Large intestine (tissue), 3 donors: ENCODE results near the gene NDC80. TPM values are rescaled to one million over a fixed set of nuclear protein-coding genes. Genes with fewer than 3 reads are reported as not detected.
"Not testable (repeated sequence)": the region's sequence is repeated elsewhere in the genome, so short reads cannot be mapped to it uniquely, and the experiment has no call there.

ENCODE experiments used
- DNase-seq, 2 donors: peaks; one replicate each; pipeline versions ENCODE4 v3.0.0 to v3.0.0-alpha.2; 2013
- H3K27ac ChIP-seq: one replicate; pipeline ENCODE4 v1.5.1; 2013; ENCODE audit warnings: low read length
- H3K27me3 ChIP-seq: 2 replicates; pipeline ENCODE4 v1.6.1; 2013; ENCODE audit warnings: low read length; ENCODE audit not compliant: control insufficient read depth, insufficient read depth
- H3K36me3 ChIP-seq: 2 replicates; pipeline ENCODE4 v1.6.1; 2013; ENCODE audit warnings: low read length; ENCODE audit not compliant: control insufficient read depth, insufficient read depth
- H3K4me1 ChIP-seq: one replicate; pipeline ENCODE4 v1.6.1; 2013; ENCODE audit warnings: low read length; ENCODE audit not compliant: control insufficient read depth, insufficient read depth
- H3K4me3 ChIP-seq: one replicate; pipeline ENCODE4 v1.5.1; 2013; ENCODE audit warnings: low read length
- H3K9me3 ChIP-seq: one replicate; pipeline ENCODE4 v1.6.1; 2013; ENCODE audit warnings: mild to moderate bottlenecking, low read depth, low read length, moderate library complexity; ENCODE audit not compliant: control insufficient read depth
- WGBS: methylation state at CpG from one replicate; pipeline ENCODE4 v1.1.5; 2013; ENCODE audit warnings: low lambda C conversion rate; ENCODE audit not compliant: insufficient coverage; 5-methylcytosine and 5-hydroxymethylcytosine counted together
- polyA plus RNA-seq: library from polyadenylated mRNA; unstranded; fragments of 120-200 nt; gene quantifications from one replicate; pipeline ENCODE4 v1.2.1, GENCODE V29; 2013

Gene NDC80
- polyA plus RNA-seq, 1 donor = 11.8 TPM

GRCh38 chr18:2536063-2536462 is 35.3 kb upstream of the NDC80 start:
- no CpG with 5 or more reads among the region's 2 CpGs for WGBS
- no peak overlapping the region for H3K27ac ChIP-seq
- DNase-seq = no peak

GRCh38 chr18:2536493-2536892 is 34.9 kb upstream of the NDC80 start:
- WGBS = 80% methylated on average over 2 of the region's 4 CpGs
- no peak overlapping the region for H3K27ac ChIP-seq
- peaks cover 3% of the 10 kb centered on the region for H3K9me3 ChIP-seq
- no peak overlapping the region for H3K4me3 ChIP-seq
- DNase-seq = no peak
- peaks cover 9% of the 10 kb centered on the region for H3K36me3 ChIP-seq
- H3K27me3 ChIP-seq = no peaks in the 10 kb centered on the region
- H3K4me1 ChIP-seq = no peaks in the 10 kb centered on the region

More at GRCh38 chr18:2536063-2536462, 35.3 kb upstream of the NDC80 start:
- Histone ChIP-seq H3K4me3 (no peak overlapping the region), H3K27me3 (no peaks in the 10 kb centered on the region), H3K9me3 (peaks cover 3% of the 10 kb centered on the region), H3K4me1 (no peaks in the 10 kb centered on the region), H3K36me3 (peaks cover 9% of the 10 kb centered on the region)

- no peaks in the 10 kb centered on the region for H3K4me1 ChIP-seq
- H3K9me3 ChIP-seq = peaks cover 1% of the 10 kb centered on the region
- no peak overlapping the region for H3K4me3 ChIP-seq
- H3K27ac ChIP-seq = no peak overlapping the region
- peaks cover 9% of the 10 kb centered on the region for H3K36me3 ChIP-seq
- H3K27me3 ChIP-seq = no peaks in the 10 kb centered on the region
- DNase-seq = no peak
- WGBS = 60% methylated on average over 1 of the region's 3 CpGs
Observed at GRCh38 chr18:2537296-2537695, 34.1 kb upstream of the NDC80 start.

- H3K27ac ChIP-seq = no peak overlapping the region
Observed at GRCh38 chr18:2538236-2538635, 33.1 kb upstream of the NDC80 start.

GRCh38 chr18:2538844-2539243 is 32.5 kb upstream of the NDC80 start:
- DNase-seq = peak in 1 of 2 donors; percentile 22
- Histone ChIP-seq H3K27ac (no peak overlapping the region), H3K9me3 (no peaks in the 10 kb centered on the region), H3K36me3 (peaks cover 12% of the 10 kb centered on the region), H3K27me3 (no peaks in the 10 kb centered on the region), H3K4me3 (no peak overlapping the region), H3K4me1 (no peaks in the 10 kb centered on the region)
- no CpG with 5 or more reads among the region's 1 CpG for WGBS

More at GRCh38 chr18:2538236-2538635, 33.1 kb upstream of the NDC80 start:
- DNase-seq = no peak
- no peaks in the 10 kb centered on the region for H3K4me1 ChIP-seq
- H3K27me3 ChIP-seq = no peaks in the 10 kb centered on the region
- no peaks in the 10 kb centered on the region for H3K9me3 ChIP-seq
- WGBS = no CpG with 5 or more reads among the region's 1 CpG
- peaks cover 9% of the 10 kb centered on the region for H3K36me3 ChIP-seq
- H3K4me3 ChIP-seq = no peak overlapping the region

- H3K4me1 ChIP-seq = no peaks in the 10 kb centered on the region
- no peaks in the 10 kb centered on the region for H3K27me3 ChIP-seq
- peaks cover 9% of the 10 kb centered on the region for H3K36me3 ChIP-seq
- no peak overlapping the region for H3K27ac ChIP-seq
- WGBS = 100% methylated on average over 3 of the region's 4 CpGs
- no peak for DNase-seq
- H3K9me3 ChIP-seq = no peaks in the 10 kb centered on the region
- H3K4me3 ChIP-seq = no peak overlapping the region
Observed at GRCh38 chr18:2540575-2540974, 30.8 kb upstream of the NDC80 start.

GRCh38 chr18:2541925-2542563 is 29.3 kb upstream of the NDC80 start:
- not testable (repeated sequence) for DNase-seq, H3K4me1 ChIP-seq, H3K27ac ChIP-seq, H3K4me3 ChIP-seq, H3K27me3 ChIP-seq, H3K9me3 ChIP-seq
- H3K36me3 ChIP-seq = peaks cover 11% of the 10 kb centered on the region
- WGBS = no CpG with 5 or more reads among the region's 3 CpGs

GRCh38 chr18:2545155-2545554 is 26.2 kb upstream of the NDC80 start:
- 67% methylated on average over 1 of the region's 2 CpGs for WGBS
- no peaks in the 10 kb centered on the region for H3K9me3 ChIP-seq
- no peaks in the 10 kb centered on the region for H3K27me3 ChIP-seq
- no peak overlapping the region for H3K4me3 ChIP-seq
- H3K27ac ChIP-seq = no peak overlapping the region
- DNase-seq = no peak
- H3K36me3 ChIP-seq = peaks cover 10% of the 10 kb centered on the region
- no peaks in the 10 kb centered on the region for H3K4me1 ChIP-seq

- Histone ChIP-seq H3K4me1 (no peaks in the 10 kb centered on the region), H3K9me3 (no peaks in the 10 kb centered on the region), H3K4me3 (no peak overlapping the region), H3K36me3 (peaks cover 10% of the 10 kb centered on the region), H3K27me3 (no peaks in the 10 kb centered on the region), H3K27ac (no peak overlapping the region)
- WGBS = 48% methylated on average over 2 of the region's 4 CpGs
- peak in 1 of 2 donors; percentile 21 for DNase-seq
Observed at GRCh38 chr18:2547477-2548087, 23.8 kb upstream of the NDC80 start.

- WGBS = no CpG with 5 or more reads among the region's 2 CpGs
- no peak for DNase-seq
- Histone ChIP-seq H3K27me3 (no peaks in the 10 kb centered on the region), H3K36me3 (peaks cover 4% of the 10 kb centered on the region), H3K4me1 (no peaks in the 10 kb centered on the region), H3K9me3 (no peaks in the 10 kb centered on the region), H3K4me3 (no peak overlapping the region), H3K27ac (no peak overlapping the region)
Observed at GRCh38 chr18:2549462-2549861, 21.9 kb upstream of the NDC80 start.

GRCh38 chr18:2551425-2551824 is 19.9 kb upstream of the NDC80 start:
- WGBS = 100% methylated on average over 1 of the region's 3 CpGs
- H3K27ac ChIP-seq = no peak overlapping the region
- H3K9me3 ChIP-seq = no peaks in the 10 kb centered on the region
- H3K4me1 ChIP-seq = no peaks in the 10 kb centered on the region
- no peak for DNase-seq
- H3K4me3 ChIP-seq = no peak overlapping the region
- peaks cover 4% of the 10 kb centered on the region for H3K36me3 ChIP-seq
- H3K27me3 ChIP-seq = no peaks in the 10 kb centered on the region
